ENCODE measurements around the gene NRN1L. TPM values are rescaled to one million over a fixed set of nuclear protein-coding genes. Genes with fewer than 3 reads are reported as not detected.
"Not testable (repeated sequence)": the region's sequence is repeated elsewhere in the genome, so short reads cannot be mapped to it uniquely, and the experiment has no call there.

NRN1L gene
- total RNA-seq, 1 donor from 2014 or later: 0.56 TPM

DNA sequence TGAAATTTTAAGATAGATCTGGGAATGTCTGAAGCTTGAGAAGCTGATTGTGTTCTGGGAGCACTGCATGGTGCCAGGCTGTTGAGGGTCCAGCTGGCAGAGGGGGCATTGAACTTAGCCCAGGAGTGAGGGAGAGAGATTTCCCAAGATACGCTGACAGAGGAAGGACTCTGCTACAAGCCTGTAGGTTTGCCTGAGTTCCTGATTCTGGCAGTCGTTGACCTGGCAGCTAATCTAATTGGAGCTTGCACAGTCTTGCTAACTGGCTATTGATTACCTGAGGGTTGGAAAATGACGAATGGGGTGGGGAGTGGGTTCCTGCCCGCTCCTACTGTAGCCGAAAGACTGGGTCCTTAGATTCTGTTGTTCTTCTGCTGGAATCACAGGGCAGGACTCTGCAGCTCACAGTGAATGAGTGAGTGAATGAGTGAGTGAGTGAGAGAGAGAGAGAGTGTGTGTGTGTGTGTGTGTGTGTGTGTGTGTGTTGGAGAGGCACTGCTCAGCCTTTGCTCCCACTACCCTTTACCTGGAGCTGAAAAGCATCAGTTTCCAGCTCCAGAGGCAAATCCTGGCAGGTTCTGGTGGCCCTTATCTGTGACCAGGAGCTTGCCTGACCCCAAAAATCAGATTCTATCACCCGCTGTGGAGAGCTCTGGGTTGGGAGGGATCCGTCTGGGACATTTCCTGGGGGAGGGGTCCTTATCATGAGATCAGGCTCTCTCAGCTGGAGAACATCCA, 30.2 kb downstream of the NRN1L start:
- no peaks in the 10 kb centered on the region for H3K4me1 Mint-ChIP-seq (ENCODE audit: unreplicated experiment)
- no peak for DNase-seq (ENCODE audit: low spot score)
- H3K9me3 Mint-ChIP-seq (ENCODE audit: unreplicated experiment): no peaks in the 10 kb centered on the region
- H3K27me3 Mint-ChIP-seq (ENCODE audit: unreplicated experiment): peaks cover 6% of the 10 kb centered on the region
- TF ChIP-seq, protein P1, sequence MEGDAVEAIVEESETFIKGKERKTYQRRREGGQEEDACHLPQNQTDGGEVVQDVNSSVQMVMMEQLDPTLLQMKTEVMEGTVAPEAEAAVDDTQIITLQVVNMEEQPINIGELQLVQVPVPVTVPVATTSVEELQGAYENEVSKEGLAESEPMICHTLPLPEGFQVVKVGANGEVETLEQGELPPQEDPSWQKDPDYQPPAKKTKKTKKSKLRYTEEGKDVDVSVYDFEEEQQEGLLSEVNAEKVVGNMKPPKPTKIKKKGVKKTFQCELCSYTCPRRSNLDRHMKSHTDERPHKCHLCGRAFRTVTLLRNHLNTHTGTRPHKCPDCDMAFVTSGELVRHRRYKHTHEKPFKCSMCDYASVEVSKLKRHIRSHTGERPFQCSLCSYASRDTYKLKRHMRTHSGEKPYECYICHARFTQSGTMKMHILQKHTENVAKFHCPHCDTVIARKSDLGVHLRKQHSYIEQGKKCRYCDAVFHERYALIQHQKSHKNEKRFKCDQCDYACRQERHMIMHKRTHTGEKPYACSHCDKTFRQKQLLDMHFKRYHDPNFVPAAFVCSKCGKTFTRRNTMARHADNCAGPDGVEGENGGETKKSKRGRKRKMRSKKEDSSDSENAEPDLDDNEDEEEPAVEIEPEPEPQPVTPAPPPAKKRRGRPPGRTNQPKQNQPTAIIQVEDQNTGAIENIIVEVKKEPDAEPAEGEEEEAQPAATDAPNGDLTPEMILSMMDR (IDR thresholded peaks at IDR 0.05; ENCODE audit: unreplicated experiment): no peak
- H3K27ac Mint-ChIP-seq (ENCODE audit: unreplicated experiment): no peak overlapping the region
- H3K36me3 Mint-ChIP-seq (ENCODE audit: low read depth, unreplicated experiment): peaks cover 46% of the 10 kb centered on the region
- H3K4me3 Mint-ChIP-seq (ENCODE audit: unreplicated experiment): peak overlapping the region; percentile 0

DNA sequence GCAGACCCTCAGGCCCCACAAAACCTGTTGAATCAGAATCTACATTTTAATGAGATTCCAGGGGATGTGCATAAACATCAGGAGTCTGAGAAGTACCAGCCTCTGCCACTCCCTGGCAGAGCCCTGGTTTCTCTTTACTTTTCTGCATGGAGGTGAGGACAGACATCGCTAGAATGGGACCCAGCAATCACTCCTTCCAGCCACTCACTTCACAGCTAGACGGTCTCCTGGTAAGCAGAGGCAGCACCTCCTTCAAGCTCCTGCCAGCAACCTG, 30.7 kb downstream of the NRN1L start:
- not testable (repeated sequence) for DNase-seq (ENCODE audit: low spot score); H3K27me3 Mint-ChIP-seq (ENCODE audit: unreplicated experiment); H3K4me3 Mint-ChIP-seq (ENCODE audit: unreplicated experiment); H3K9me3 Mint-ChIP-seq (ENCODE audit: unreplicated experiment); H3K4me1 Mint-ChIP-seq (ENCODE audit: unreplicated experiment)
- Mint-ChIP-seq H3K36me3 (ENCODE audit: low read depth, unreplicated experiment) (peaks cover 44% of the 10 kb centered on the region), H3K27ac (ENCODE audit: unreplicated experiment) (peak overlapping the region; percentile 21)

DNA sequence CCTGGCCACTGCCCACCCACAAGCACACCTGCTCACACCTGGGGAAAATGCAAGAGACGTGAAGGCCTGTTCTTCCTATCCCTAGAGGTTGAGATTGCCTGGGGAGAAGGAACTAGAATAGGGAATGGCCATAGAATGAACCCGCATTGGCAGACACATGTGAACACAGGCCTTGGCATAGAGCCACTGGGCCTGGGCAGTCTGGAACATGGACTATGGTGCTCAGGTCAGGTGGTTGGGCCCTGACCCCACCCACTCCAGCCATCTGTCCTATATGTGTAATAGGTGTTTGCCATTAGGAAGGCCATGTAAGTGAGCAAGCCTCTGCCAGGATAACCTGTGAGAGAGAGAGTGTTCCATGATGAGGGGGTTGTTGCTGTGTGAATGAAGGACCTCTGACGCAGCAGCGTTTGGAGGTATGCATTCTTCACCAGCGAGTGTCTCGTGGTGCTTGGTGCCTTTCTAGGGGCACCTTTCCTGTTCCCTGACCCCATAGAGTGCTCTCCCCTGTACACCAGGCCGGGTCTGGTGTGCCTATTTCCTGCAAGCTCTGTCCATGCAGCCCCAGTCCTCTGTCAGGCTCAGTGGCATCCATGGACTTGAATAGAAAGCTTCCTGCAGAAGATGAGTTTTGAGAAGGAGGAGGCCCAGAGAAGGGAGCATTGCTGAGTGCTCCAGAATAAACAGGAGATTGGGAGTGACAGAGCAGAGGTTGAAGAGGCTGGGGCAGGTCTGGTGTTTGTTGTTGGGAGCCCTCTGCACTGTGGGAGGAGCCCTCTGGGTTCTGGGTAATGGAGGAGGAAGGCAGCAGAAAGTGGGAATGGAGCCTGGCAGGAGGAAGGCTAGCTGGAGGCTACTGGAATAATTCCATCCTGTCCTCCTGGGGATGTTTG, 31.4 kb downstream of the NRN1L start:
- Mint-ChIP-seq H3K36me3 (ENCODE audit: low read depth, unreplicated experiment) (peaks cover 44% of the 10 kb centered on the region), H3K9me3 (ENCODE audit: unreplicated experiment) (no peaks in the 10 kb centered on the region), H3K4me1 (ENCODE audit: unreplicated experiment) (no peaks in the 10 kb centered on the region), H3K27me3 (ENCODE audit: unreplicated experiment) (peaks cover 6% of the 10 kb centered on the region), H3K27ac (ENCODE audit: unreplicated experiment) (peak overlapping the region; percentile 48), H3K4me3 (ENCODE audit: unreplicated experiment) (peak overlapping the region; percentile 47)
- DNase-seq (ENCODE audit: low spot score): no peak
- TF ChIP-seq, protein P1 (IDR thresholded peaks at IDR 0.05; ENCODE audit: unreplicated experiment): no peak

DNA sequence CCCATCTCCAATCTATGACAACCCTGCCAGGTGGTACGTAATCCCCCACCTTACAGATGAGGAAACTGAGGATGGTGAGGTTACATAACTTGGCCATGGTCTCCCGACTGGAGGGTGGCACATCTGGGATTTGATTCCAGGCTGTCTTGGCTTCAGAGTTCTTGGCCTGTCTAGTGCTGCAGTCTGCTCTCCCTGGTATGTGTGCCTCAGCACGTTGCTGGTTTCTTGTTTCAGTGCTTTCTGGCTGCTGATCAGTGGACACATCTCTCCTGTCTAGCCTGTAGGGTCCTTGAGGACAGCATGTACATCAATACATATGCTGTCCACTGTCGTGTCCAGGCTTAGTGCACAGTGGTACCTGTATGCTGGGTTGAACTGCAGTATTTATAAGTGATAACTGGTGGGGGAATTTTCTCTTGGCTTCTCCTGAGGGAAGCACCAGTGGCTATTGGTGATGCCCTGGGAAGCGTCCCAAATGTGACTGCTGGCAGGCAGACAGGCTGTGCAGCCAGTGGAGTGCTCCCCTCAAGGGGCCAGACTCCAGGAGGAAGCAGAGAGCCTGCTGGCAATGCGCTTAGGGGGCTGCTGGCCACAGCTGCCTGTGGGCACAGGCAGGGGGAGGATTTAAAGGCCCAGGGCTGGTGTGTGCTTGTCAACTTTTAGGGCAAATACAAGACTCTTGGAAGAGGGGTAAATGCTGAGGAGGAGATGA, 32.6 kb downstream of the NRN1L start:
- H3K27ac Mint-ChIP-seq (ENCODE audit: unreplicated experiment): peak overlapping the region; percentile 65
- peaks cover 5% of the 10 kb centered on the region for H3K4me1 Mint-ChIP-seq (ENCODE audit: unreplicated experiment)
- H3K27me3 Mint-ChIP-seq (ENCODE audit: unreplicated experiment): peaks cover 6% of the 10 kb centered on the region
- TF ChIP-seq, protein P1 (IDR thresholded peaks at IDR 0.05; ENCODE audit: unreplicated experiment): no peak
- DNase-seq (ENCODE audit: low spot score): no peak
- H3K36me3 Mint-ChIP-seq (ENCODE audit: low read depth, unreplicated experiment): peaks cover 44% of the 10 kb centered on the region
- H3K9me3 Mint-ChIP-seq (ENCODE audit: unreplicated experiment): no peaks in the 10 kb centered on the region
- peak overlapping the region; percentile 56 for H3K4me3 Mint-ChIP-seq (ENCODE audit: unreplicated experiment)

DNA sequence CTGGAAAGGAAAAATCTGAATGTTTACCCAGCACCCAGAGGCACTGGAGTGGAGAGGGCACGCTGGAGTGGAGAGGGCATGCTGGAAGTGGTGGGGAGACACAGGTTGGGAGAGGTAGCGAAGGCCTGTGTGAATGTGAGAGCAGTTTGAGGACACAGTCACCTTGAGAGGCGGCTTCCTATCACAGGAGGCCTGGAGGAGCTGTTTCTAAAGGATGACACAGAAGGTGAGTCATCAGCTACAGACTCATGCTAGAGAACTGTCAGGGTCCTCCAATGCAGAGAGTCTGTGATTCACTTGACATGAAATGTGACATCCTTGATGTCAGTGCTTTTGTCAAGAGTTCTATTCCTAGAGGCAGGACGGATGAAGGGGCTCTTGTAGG, 33.2 kb downstream of the NRN1L start:
- H3K27ac Mint-ChIP-seq (ENCODE audit: unreplicated experiment): peak overlapping the region; percentile 65

More for the DNA sequence above, 33.2 kb downstream of the NRN1L start:
- TF ChIP-seq, protein P1 (IDR thresholded peaks at IDR 0.05; ENCODE audit: unreplicated experiment): no peak
- Mint-ChIP-seq H3K9me3 (ENCODE audit: unreplicated experiment) (no peaks in the 10 kb centered on the region), H3K27me3 (ENCODE audit: unreplicated experiment) (peaks cover 6% of the 10 kb centered on the region), H3K36me3 (ENCODE audit: low read depth, unreplicated experiment) (peaks cover 44% of the 10 kb centered on the region), H3K4me3 (ENCODE audit: unreplicated experiment) (peak overlapping the region; percentile 38), H3K4me1 (ENCODE audit: unreplicated experiment) (peaks cover 6% of the 10 kb centered on the region)
- DNase-seq (ENCODE audit: low spot score): no peak

All from endothelial cell (in vitro differentiated cells).